SK-N-SH treated with all-trans-retinoic acid at 6 μM for 48 hours (cell line): ENCODE measurements around the gene HDAC4.

ENCODE experiments used
- ATAC-seq: fragments of 200-7000 bp; cut with Tn5 transposase; 3 replicates; pipeline ENCODE4 v1.9.1; 2020; ENCODE audit warnings: mild to moderate bottlenecking, moderate library complexity
- ARNTL ChIP-seq: fragments of 450-650 bp; formaldehyde crosslinking; IDR thresholded peaks from 2 replicates; pipeline ENCODE4 v1.5.0; 2020; ENCODE audit warnings: low read depth, mild to moderate bottlenecking, moderate library complexity, borderline replicate concordance
- BACH2 ChIP-seq: fragments of 250-450 bp; sonication (Bioruptor Pico); IDR thresholded peaks from 2 replicates; pipeline ENCODE4 v1.9.0; 2021; ENCODE audit warnings: mild to moderate bottlenecking, borderline replicate concordance
- CSDC2 ChIP-seq: fragments of 250-450 bp; sonication (Bioruptor Pico); IDR thresholded peaks from 2 replicates; pipeline ENCODE4 v1.5.0; 2020; ENCODE audit warnings: mild to moderate bottlenecking, moderate library complexity
- CSRNP3 ChIP-seq: fragments of 250-450 bp; sonication (Bioruptor Pico); IDR thresholded peaks from 2 replicates; pipeline ENCODE4 v1.5.1; 2021; ENCODE audit warnings: mild to moderate bottlenecking, moderate library complexity
- ESRRG ChIP-seq: fragments of 250-450 bp; sonication (Bioruptor Pico); IDR thresholded peaks from 2 replicates; pipeline ENCODE4 v1.6.1; 2021; ENCODE audit warnings: mild to moderate bottlenecking
- GLIS3 ChIP-seq: fragments of 250-450 bp; sonication (Bioruptor Pico); IDR thresholded peaks from 2 replicates; pipeline ENCODE4 v1.5.0; 2020; ENCODE audit warnings: mild to moderate bottlenecking, moderate library complexity
- ISL1 ChIP-seq: fragments of 250-450 bp; sonication (Bioruptor Pico); IDR thresholded peaks from 2 replicates; pipeline ENCODE4 v2.1.2; 2022; ENCODE audit warnings: mild to moderate bottlenecking, moderate library complexity
- PPARA ChIP-seq: fragments of 250-450 bp; sonication (Bioruptor Pico); IDR thresholded peaks from 2 replicates; pipeline ENCODE4 v1.5.0; 2020; ENCODE audit warnings: mild to moderate bottlenecking, borderline replicate concordance
- RARB ChIP-seq: fragments of 250-450 bp; sonication (Bioruptor Pico); IDR thresholded peaks from 2 replicates; pipeline ENCODE4 v1.8.0; 2021; ENCODE audit warnings: mild to moderate bottlenecking, moderate library complexity
- SNAI2 ChIP-seq: fragments of 250-450 bp; sonication (Bioruptor Pico); IDR thresholded peaks from 2 replicates; pipeline ENCODE4 v1.5.0; 2020; ENCODE audit warnings: mild to moderate bottlenecking, moderate library complexity
- TCF4 ChIP-seq: fragments of 250-450 bp; sonication (Bioruptor Pico); IDR thresholded peaks from 2 replicates; pipeline ENCODE4 v1.8.0; 2021; ENCODE audit warnings: mild to moderate bottlenecking, moderate library complexity, borderline replicate concordance
- TOX ChIP-seq: fragments of 250-450 bp; sonication (Bioruptor Pico); IDR thresholded peaks from 2 replicates; pipeline ENCODE4 v1.8.0; 2021; ENCODE audit warnings: mild to moderate bottlenecking, moderate library complexity, borderline replicate concordance
- TSHZ2 ChIP-seq: fragments of 250-450 bp; sonication (Bioruptor Pico); IDR thresholded peaks from 2 replicates; pipeline ENCODE4 v1.5.0; 2020; ENCODE audit warnings: mild to moderate bottlenecking, moderate library complexity
- ZC3H10 ChIP-seq: fragments of 250-450 bp; sonication (Bioruptor Pico); IDR thresholded peaks from 2 replicates; pipeline ENCODE4 v1.5.1; 2021; ENCODE audit warnings: mild to moderate bottlenecking, moderate library complexity
- ZFP3 ChIP-seq: fragments of 250-450 bp; sonication (Bioruptor Pico); IDR thresholded peaks from 2 replicates; pipeline ENCODE4 v1.5.0; 2020; ENCODE audit warnings: mild to moderate bottlenecking, moderate library complexity
- ZFP30 ChIP-seq: fragments of 450-650 bp; formaldehyde crosslinking; IDR thresholded peaks from 2 replicates; pipeline ENCODE4 v1.5.0; 2022; ENCODE audit warnings: mild to moderate bottlenecking, moderate library complexity
- ZNF565 ChIP-seq: fragments of 450-650 bp; formaldehyde crosslinking; conservative IDR thresholded peaks from 2 replicates; pipeline ENCODE4 v1.5.0; 2020; ENCODE audit warnings: low read depth, mild to moderate bottlenecking, moderate library complexity
- ZNF70 ChIP-seq: fragments of 450-650 bp; formaldehyde crosslinking; IDR thresholded peaks from 2 replicates; pipeline ENCODE4 v1.5.0; 2020; ENCODE audit warnings: mild to moderate bottlenecking, moderate library complexity
- ZNF8 ChIP-seq: fragments of 450-650 bp; formaldehyde crosslinking; IDR thresholded peaks from 2 replicates; pipeline ENCODE4 v1.5.0; 2020; ENCODE audit warnings: mild to moderate bottlenecking, moderate library complexity
- TF ChIP-seq, protein P1 (sequence below): fragments of 250-450 bp; sonication (Bioruptor Pico); IDR thresholded peaks from 2 replicates; pipeline ENCODE4 v1.5.1; 2020; ENCODE audit warnings: low read depth, mild to moderate bottlenecking, moderate library complexity
- TF ChIP-seq, protein P2 (sequence below): fragments of 250-450 bp; sonication (Bioruptor Pico); IDR thresholded peaks from 2 replicates; pipeline ENCODE4 v1.8.0; 2021; ENCODE audit warnings: low read depth, mild to moderate bottlenecking, moderate library complexity, borderline replicate concordance
- TF ChIP-seq, protein P3 (sequence below): fragments of 250-450 bp; sonication (Bioruptor Pico); IDR thresholded peaks from 2 replicates; pipeline ENCODE4 v1.8.0; 2020; ENCODE audit warnings: mild to moderate bottlenecking, moderate library complexity, borderline replicate concordance

HDAC4 gene

DNA sequence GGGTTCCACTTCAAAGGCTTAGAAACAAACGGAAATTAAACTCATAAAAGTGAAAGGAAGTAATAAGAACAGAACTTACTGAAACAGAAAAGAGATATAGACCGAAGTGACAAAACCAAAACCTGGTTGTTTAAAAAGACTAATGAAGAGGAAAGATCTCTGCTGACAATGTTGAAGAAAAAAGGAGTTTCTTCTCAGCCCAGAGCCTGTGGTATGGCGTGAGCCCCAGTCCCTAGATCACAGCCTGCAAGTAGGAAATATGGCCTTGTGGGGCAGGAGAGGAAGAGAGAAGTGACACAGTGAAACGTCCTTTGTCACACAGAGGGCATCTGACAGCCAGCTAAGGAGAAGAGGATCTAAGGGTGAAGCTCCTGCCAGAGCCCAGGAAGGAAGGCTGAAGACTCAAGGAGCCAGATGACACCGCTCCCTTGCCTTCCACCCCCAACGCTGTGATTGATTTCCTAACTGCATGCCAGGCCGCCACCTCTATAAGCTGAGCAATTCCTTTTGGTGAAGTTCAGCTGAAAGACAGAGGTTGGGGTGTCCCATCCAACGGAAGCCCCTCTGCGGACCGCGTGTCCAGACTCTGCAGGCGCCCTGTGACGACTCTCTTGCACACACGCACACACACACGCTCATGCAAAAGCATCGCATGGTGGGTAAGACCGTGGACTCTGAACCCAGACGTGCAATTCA lies 141.1 kb downstream of the HDAC4 start:
- ATAC-seq, result no peak
- TF ChIP-seq GLIS3 (CRISPR knock-in tag) (no peak), TSHZ2 (CRISPR knock-in tag) (no peak), PPARA (CRISPR knock-in tag) (no peak), ESRRG (CRISPR knock-in tag) (no peak), ZC3H10 (CRISPR knock-in tag) (no peak), CSDC2 (CRISPR knock-in tag) (no peak), ZFP3 (CRISPR knock-in tag) (no peak), ZFP30 (CRISPR knock-in tag) (no peak), BACH2 (CRISPR knock-in tag) (no peak), TOX (no peak), ISL1 (CRISPR knock-in tag) (no peak), SNAI2 (no peak)
- TF ChIP-seq, protein P1, sequence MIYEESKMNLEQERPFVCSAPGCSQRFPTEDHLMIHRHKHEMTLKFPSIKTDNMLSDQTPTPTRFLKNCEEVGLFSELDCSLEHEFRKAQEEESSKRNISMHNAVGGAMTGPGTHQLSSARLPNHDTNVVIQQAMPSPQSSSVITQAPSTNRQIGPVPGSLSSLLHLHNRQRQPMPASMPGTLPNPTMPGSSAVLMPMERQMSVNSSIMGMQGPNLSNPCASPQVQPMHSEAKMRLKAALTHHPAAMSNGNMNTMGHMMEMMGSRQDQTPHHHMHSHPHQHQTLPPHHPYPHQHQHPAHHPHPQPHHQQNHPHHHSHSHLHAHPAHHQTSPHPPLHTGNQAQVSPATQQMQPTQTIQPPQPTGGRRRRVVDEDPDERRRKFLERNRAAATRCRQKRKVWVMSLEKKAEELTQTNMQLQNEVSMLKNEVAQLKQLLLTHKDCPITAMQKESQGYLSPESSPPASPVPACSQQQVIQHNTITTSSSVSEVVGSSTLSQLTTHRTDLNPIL, result no peak
- TF ChIP-seq, protein P2, sequence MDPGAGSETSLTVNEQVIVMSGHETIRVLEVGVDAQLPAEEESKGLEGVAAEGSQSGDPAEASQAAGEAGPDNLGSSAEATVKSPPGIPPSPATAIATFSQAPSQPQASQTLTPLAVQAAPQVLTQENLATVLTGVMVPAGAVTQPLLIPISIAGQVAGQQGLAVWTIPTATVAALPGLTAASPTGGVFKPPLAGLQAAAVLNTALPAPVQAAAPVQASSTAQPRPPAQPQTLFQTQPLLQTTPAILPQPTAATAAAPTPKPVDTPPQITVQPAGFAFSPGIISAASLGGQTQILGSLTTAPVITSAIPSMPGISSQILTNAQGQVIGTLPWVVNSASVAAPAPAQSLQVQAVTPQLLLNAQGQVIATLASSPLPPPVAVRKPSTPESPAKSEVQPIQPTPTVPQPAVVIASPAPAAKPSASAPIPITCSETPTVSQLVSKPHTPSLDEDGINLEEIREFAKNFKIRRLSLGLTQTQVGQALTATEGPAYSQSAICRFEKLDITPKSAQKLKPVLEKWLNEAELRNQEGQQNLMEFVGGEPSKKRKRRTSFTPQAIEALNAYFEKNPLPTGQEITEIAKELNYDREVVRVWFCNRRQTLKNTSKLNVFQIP (CRISPR knock-in tag), result no peak
- TF ChIP-seq, all 23 proteins: peak for 0

- TF ChIP-seq, protein P3, sequence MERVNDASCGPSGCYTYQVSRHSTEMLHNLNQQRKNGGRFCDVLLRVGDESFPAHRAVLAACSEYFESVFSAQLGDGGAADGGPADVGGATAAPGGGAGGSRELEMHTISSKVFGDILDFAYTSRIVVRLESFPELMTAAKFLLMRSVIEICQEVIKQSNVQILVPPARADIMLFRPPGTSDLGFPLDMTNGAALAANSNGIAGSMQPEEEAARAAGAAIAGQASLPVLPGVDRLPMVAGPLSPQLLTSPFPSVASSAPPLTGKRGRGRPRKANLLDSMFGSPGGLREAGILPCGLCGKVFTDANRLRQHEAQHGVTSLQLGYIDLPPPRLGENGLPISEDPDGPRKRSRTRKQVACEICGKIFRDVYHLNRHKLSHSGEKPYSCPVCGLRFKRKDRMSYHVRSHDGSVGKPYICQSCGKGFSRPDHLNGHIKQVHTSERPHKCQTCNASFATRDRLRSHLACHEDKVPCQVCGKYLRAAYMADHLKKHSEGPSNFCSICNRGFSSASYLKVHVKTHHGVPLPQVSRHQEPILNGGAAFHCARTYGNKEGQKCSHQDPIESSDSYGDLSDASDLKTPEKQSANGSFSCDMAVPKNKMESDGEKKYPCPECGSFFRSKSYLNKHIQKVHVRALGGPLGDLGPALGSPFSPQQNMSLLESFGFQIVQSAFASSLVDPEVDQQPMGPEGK (CRISPR knock-in tag), result no peak
- TF ChIP-seq CSRNP3 (CRISPR knock-in tag), result no peak
- TF ChIP-seq SNAI2, result no peak
- no peak for TF ChIP-seq ZNF8 (CRISPR knock-in tag)
- TF ChIP-seq ZFP30 (CRISPR knock-in tag), result no peak
- no peak for TF ChIP-seq ZNF70 (CRISPR knock-in tag)
- TF ChIP-seq ZFP3 (CRISPR knock-in tag), result no peak
- TF ChIP-seq TCF4 (CRISPR knock-in tag), result no peak
- no peak for TF ChIP-seq ISL1 (CRISPR knock-in tag)
- no peak for TF ChIP-seq ZNF565
- no peak for TF ChIP-seq RARB
- no peak for TF ChIP-seq ESRRG (CRISPR knock-in tag)
- no peak for TF ChIP-seq TSHZ2 (CRISPR knock-in tag)
- no peak for TF ChIP-seq ARNTL
- TF ChIP-seq TOX, result no peak
- TF ChIP-seq, protein P1, result no peak
- ATAC-seq, result no peak
Measured at GRCh38 chr2:239259173-239259572, 141.6 kb downstream of the HDAC4 start.
